Stimulated activated CD4-positive, alpha-beta T cell treated with anti-CD3 and anti-CD28 coated beads, Interleukin-12 subunit alpha, Interleukin-12 subunit beta, amount 100 ng/mL, for 4 hours (primary cell): ENCODE results near the gene BPIFB3.
"Not testable (repeated sequence)": the region's sequence is repeated elsewhere in the genome, so short reads cannot be mapped to it uniquely, and the experiment has no call there.

Source experiments
- DNase-seq: peaks from one replicate; pipeline ENCODE4 v3.0.0-alpha.2; 2020

The BPIFB3 gene

GRCh38 chr20:33028875-33029274 is 24.8 kb upstream of the BPIFB3 start:
- DNase-seq: no peak

GRCh38 chr20:33030076-33030475 is 23.6 kb upstream of the BPIFB3 start:
- DNase-seq: no peak

- no peak for DNase-seq
These were observed 23.1 kb upstream of the BPIFB3 start for GRCh38 chr20:33030569-33030968.

GRCh38 chr20:33031531-33031930 is 22.2 kb upstream of the BPIFB3 start, which contains the start of gene BPIFB6:
Gene BPIFB6, plus strand, starts transcription at chr20:33031648. Its CDS starts 0 bp downstream, at chr20:33031648.
- no peak for DNase-seq

GRCh38 chr20:33032555-33032954 is 21.1 kb upstream of the BPIFB3 start:
- no peak for DNase-seq

GRCh38 chr20:33033381-33033780 is 20.3 kb upstream of the BPIFB3 start:
- DNase-seq: no peak

- no peak for DNase-seq
These were observed 19.6 kb upstream of the BPIFB3 start for GRCh38 chr20:33034115-33034514.

GRCh38 chr20:33034901-33035492 is 18.7 kb upstream of the BPIFB3 start:
- DNase-seq: no peak

GRCh38 chr20:33037456-33037855 is 16.2 kb upstream of the BPIFB3 start:
- DNase-seq: no peak

GRCh38 chr20:33038243-33038642 is 15.5 kb upstream of the BPIFB3 start:
- no peak for DNase-seq

- DNase-seq: no peak
These were observed 11.3 kb upstream of the BPIFB3 start for GRCh38 chr20:33042430-33042829.

GRCh38 chr20:33042983-33043730 is 10.5 kb upstream of the BPIFB3 start:
- DNase-seq: no peak

GRCh38 chr20:33043731-33044181 is 9.9 kb upstream of the BPIFB3 start:
- DNase-seq: no peak

- DNase-seq: not testable (repeated sequence)
These were observed 8.5 kb upstream of the BPIFB3 start for GRCh38 chr20:33045129-33045721.

GRCh38 chr20:33046412-33046811 is 7.3 kb upstream of the BPIFB3 start:
- no peak for DNase-seq

- DNase-seq: no peak
These were observed 2.4 kb upstream of the BPIFB3 start for GRCh38 chr20:33051333-33051732.

- DNase-seq: no peak
These were observed 678 bp downstream of the BPIFB3 start for GRCh38 chr20:33054381-33054780.

GRCh38 chr20:33054791-33055190 is 1.1 kb downstream of the BPIFB3 start:
- no peak for DNase-seq

- no peak for DNase-seq
These were observed 5.4 kb downstream of the BPIFB3 start for GRCh38 chr20:33059136-33059535.

- DNase-seq: no peak
These were observed 6.2 kb downstream of the BPIFB3 start for GRCh38 chr20:33059741-33060390.

GRCh38 chr20:33061658-33062028 is 7.9 kb downstream of the BPIFB3 start:
- DNase-seq: no peak

GRCh38 chr20:33062105-33062824 is 8.6 kb downstream of the BPIFB3 start:
- DNase-seq: no peak

GRCh38 chr20:33062825-33063149 is 9.1 kb downstream of the BPIFB3 start:
- no peak for DNase-seq
